ENCODE measurements around the gene TFDP3.

- no peak for TF ChIP-seq POLR2AphosphoS5 (IDR thresholded peaks at IDR 0.05)
- no peak for TF ChIP-seq POLR2A (IDR thresholded peaks at IDR 0.05)
Measured at GRCh38 chrX:133191739-133192039, 26.5 kb downstream of the TFDP3 start.

Measured in sigmoid colon (tissue), 4 donors.